Measurements from ENCODE around the gene RSAD1. TPM values are rescaled to one million over a fixed set of nuclear protein-coding genes. Genes with fewer than 3 reads are reported as not detected.

The RSAD1 gene
- total and polyA plus RNA-seq, 10 of the 15 experiments (the other 5 are each of a cell fraction or from before 2014, with no cell fraction given) = 2.5 to 28.1 (median 22.6) TPM

DNA sequence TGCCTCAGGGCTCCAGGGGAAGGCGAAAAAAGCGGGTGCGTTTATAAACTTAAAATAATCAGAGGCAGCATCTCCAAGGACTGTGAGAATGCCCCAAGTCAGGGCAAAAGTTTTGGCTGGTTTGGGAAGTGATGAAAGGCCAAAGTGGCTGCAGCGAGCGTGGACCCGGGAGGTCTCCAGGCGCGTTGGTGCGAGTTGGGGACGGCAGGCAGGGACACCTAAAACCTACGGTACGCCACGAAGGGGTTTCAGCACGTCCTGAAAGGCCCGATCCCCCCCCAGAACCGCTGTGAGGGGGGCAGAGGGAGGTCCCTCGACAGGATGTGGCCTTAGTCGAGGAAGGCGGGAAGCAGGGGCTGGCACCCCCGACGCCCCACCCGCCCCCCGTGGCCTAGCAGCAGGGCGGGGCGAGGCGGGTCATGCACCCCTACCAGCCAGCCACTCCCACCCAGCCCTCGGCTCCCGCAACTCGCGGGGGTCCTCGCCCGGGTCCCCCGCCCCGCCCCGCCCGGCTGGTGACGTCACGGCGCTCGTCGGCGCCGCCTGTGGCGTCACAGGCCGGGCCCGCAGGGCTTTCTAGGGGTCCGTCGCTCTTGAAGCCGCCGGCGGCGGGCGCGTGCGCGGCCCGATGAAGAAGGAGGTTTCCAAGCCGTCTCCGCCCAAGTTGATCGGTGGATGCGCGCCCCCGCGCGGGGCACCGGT is 29.4 kb downstream of the RSAD1 start, which contains the start of gene MYCBPAP (continued):
- TF ChIP-seq RELA (IDR thresholded peaks at IDR 0.05; ENCODE audit: borderline replicate concordance, partially characterized antibody) (no peak), ZNF24 (IDR thresholded peaks at IDR 0.05) (no peak), YY1 (IDR thresholded peaks at IDR 0.05; ENCODE audit: low read depth, low read length) (peak; percentile 31; the same call in 1 of the 2 replicates), MYC (IDR thresholded peaks at IDR 0.05; ENCODE audit: insufficient read depth, insufficient read length, insufficient replicate concordance, low read length, severe bottlenecking) (no peak), LARP7 (IDR thresholded peaks at IDR 0.05) (no peak; the same call in 1 of the 2 replicates), ZNF622 (IDR thresholded peaks at IDR 0.05) (no peak), SMARCA5 (IDR thresholded peaks at IDR 0.05) (no peak), IKZF1 (conservative IDR thresholded peaks at IDR 0.05) (0 out of 2 replicates have a peak, but pooled peaks have one; percentile 21), IKZF2 (IDR thresholded peaks at IDR 0.05) (no peak), ETV6 (conservative IDR thresholded peaks at IDR 0.05 in 1 of 2, IDR thresholded peaks at IDR 0.05 in 1 of 2; ENCODE audit: borderline replicate concordance in 1 of 2, low read depth in 1 of 2) (0 out of 4 replicates have a peak, but pooled peaks of 1 of the 2 experiments have one; percentile 10), NFXL1 (IDR thresholded peaks at IDR 0.05; ENCODE audit: borderline replicate concordance) (no peak), SIN3A (IDR thresholded peaks at IDR 0.05; ENCODE audit: low read depth, low read length) (peak; percentile 58; the same call in 1 of the 2 replicates), NR2C1 (IDR thresholded peaks at IDR 0.05) (no peak), RAD51 (IDR thresholded peaks at IDR 0.05) (no peak)
- TF ChIP-seq, protein P1, sequence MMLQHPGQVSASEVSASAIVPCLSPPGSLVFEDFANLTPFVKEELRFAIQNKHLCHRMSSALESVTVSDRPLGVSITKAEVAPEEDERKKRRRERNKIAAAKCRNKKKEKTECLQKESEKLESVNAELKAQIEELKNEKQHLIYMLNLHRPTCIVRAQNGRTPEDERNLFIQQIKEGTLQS (IDR thresholded peaks at IDR 0.05; ENCODE audit: borderline replicate concordance, extremely low read depth, low read depth, low read length) = 0 out of 2 replicates have a peak, but pooled peaks have one; percentile 2
- TF ChIP-seq, protein P2, sequence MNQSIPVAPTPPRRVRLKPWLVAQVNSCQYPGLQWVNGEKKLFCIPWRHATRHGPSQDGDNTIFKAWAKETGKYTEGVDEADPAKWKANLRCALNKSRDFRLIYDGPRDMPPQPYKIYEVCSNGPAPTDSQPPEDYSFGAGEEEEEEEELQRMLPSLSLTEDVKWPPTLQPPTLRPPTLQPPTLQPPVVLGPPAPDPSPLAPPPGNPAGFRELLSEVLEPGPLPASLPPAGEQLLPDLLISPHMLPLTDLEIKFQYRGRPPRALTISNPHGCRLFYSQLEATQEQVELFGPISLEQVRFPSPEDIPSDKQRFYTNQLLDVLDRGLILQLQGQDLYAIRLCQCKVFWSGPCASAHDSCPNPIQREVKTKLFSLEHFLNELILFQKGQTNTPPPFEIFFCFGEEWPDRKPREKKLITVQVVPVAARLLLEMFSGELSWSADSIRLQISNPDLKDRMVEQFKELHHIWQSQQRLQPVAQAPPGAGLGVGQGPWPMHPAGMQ (IDR thresholded peaks at IDR 0.05; ENCODE audit: borderline replicate concordance) = no peak
- TF ChIP-seq, protein P3, sequence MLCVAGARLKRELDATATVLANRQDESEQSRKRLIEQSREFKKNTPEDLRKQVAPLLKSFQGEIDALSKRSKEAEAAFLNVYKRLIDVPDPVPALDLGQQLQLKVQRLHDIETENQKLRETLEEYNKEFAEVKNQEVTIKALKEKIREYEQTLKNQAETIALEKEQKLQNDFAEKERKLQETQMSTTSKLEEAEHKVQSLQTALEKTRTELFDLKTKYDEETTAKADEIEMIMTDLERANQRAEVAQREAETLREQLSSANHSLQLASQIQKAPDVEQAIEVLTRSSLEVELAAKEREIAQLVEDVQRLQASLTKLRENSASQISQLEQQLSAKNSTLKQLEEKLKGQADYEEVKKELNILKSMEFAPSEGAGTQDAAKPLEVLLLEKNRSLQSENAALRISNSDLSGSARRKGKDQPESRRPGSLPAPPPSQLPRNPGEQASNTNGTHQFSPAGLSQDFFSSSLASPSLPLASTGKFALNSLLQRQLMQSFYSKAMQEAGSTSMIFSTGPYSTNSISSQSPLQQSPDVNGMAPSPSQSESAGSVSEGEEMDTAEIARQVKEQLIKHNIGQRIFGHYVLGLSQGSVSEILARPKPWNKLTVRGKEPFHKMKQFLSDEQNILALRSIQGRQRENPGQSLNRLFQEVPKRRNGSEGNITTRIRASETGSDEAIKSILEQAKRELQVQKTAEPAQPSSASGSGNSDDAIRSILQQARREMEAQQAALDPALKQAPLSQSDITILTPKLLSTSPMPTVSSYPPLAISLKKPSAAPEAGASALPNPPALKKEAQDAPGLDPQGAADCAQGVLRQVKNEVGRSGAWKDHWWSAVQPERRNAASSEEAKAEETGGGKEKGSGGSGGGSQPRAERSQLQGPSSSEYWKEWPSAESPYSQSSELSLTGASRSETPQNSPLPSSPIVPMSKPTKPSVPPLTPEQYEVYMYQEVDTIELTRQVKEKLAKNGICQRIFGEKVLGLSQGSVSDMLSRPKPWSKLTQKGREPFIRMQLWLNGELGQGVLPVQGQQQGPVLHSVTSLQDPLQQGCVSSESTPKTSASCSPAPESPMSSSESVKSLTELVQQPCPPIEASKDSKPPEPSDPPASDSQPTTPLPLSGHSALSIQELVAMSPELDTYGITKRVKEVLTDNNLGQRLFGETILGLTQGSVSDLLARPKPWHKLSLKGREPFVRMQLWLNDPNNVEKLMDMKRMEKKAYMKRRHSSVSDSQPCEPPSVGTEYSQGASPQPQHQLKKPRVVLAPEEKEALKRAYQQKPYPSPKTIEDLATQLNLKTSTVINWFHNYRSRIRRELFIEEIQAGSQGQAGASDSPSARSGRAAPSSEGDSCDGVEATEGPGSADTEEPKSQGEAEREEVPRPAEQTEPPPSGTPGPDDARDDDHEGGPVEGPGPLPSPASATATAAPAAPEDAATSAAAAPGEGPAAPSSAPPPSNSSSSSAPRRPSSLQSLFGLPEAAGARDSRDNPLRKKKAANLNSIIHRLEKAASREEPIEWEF (IDR thresholded peaks at IDR 0.05; ENCODE audit: insufficient replicate concordance, low read depth, low read length) = no peak
- TF ChIP-seq, protein P4, sequence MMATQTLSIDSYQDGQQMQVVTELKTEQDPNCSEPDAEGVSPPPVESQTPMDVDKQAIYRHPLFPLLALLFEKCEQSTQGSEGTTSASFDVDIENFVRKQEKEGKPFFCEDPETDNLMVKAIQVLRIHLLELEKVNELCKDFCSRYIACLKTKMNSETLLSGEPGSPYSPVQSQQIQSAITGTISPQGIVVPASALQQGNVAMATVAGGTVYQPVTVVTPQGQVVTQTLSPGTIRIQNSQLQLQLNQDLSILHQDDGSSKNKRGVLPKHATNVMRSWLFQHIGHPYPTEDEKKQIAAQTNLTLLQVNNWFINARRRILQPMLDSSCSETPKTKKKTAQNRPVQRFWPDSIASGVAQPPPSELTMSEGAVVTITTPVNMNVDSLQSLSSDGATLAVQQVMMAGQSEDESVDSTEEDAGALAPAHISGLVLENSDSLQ (IDR thresholded peaks at IDR 0.05) = 0 out of 2 replicates have a peak, but pooled peaks have one; percentile 13
- TF ChIP-seq, protein P5, sequence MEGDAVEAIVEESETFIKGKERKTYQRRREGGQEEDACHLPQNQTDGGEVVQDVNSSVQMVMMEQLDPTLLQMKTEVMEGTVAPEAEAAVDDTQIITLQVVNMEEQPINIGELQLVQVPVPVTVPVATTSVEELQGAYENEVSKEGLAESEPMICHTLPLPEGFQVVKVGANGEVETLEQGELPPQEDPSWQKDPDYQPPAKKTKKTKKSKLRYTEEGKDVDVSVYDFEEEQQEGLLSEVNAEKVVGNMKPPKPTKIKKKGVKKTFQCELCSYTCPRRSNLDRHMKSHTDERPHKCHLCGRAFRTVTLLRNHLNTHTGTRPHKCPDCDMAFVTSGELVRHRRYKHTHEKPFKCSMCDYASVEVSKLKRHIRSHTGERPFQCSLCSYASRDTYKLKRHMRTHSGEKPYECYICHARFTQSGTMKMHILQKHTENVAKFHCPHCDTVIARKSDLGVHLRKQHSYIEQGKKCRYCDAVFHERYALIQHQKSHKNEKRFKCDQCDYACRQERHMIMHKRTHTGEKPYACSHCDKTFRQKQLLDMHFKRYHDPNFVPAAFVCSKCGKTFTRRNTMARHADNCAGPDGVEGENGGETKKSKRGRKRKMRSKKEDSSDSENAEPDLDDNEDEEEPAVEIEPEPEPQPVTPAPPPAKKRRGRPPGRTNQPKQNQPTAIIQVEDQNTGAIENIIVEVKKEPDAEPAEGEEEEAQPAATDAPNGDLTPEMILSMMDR (IDR thresholded peaks at IDR 0.05 in 2 of 3, conservative IDR thresholded peaks at IDR 0.05 in 1 of 3; ENCODE audit: control insufficient read depth in 2 of 3, extremely low read depth in 1 of 3, insufficient read depth in 1 of 3, low read depth in 3 of 3, low read length in 3 of 3) = peak; percentile 9 to 48 (median 36); a peak in 3 of 6 replicates

Data from GM12878 (cell line).